NCI-H748 (cell line): Measurements from ENCODE around the gene GPS1.

Experiments used
- DNase-seq: peaks from one replicate; lab custom pipeline; 2025; ENCODE audit not compliant: unreplicated experiment; lab: John Stamatoyannopoulos, UW

Gene GPS1

DNA sequence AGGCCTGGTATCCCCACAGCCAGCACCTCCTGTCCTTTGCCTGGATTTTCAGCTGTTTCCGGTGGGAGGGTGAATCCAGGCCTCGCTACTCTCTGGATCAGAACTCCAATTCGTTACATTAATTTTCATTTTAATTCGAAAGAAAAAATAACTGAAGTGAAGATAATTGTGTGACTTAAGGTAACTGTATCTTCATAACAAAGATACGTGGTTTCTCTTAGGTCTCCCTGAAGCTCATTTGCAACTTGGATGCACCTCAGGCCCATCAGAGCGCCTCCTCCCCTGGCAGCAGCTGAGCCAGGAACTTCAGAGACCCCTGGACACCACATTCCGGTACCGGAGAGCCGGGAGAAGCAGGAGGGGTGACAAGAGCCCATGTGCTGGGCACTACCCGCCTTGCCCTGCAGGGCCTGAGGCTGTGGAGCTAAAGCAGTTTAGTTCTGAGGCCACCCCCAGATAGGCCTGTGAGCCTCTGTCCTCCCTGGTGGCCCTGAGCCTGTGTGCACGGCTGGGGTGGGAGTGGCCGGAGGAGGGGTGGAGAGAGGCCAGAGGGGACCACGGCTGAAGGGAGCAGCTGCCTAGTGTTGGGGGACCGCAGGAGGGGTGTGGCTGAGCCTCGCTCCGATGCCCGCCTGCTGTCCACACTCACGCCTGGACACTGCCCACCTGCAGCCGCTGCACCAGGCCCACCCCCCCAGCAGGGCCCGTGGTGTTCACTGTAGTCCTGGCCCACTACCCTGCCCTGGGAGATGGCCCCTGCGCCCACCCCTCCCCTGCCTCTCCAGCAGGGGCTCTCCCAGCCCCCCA is 25.3 kb downstream of the GPS1 start:
- no peak for DNase-seq

DNA sequence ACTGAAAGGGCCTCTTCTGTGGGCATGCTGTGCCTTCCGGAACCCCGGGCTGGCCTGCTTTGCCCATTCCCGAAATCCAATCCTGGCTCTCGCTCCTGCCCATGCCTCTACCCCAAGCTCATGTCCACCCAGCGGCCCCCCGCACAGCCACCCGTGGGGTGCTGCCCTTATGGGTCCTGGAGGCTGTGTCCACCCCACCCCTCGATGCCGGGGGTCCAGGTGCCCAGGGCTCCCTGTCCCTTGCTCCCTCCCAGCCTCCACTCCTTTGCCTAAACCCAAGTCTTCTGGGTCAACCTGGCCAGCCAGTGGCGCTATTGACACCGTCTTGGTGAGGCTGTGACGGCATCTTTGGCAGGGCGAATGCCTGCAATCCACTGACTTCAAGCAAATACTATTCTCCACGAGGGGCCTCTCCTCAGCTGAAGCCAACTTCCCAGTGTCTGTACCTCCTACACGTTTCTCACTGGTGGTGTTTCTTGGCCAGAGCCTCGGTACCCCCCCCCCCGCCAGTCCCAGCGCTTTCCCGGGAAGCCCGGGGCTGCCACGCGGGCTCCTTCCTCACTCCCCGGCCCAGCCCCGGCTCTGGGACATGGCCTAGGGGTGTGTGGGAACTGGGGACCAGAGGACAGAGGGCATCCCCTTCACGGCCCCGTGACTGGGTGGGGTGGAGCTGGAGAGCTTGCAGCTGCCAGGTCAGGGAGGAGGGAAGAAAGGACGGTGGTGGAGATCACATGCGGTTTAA is 26.1 kb downstream of the GPS1 start:
- no peak for DNase-seq

DNA sequence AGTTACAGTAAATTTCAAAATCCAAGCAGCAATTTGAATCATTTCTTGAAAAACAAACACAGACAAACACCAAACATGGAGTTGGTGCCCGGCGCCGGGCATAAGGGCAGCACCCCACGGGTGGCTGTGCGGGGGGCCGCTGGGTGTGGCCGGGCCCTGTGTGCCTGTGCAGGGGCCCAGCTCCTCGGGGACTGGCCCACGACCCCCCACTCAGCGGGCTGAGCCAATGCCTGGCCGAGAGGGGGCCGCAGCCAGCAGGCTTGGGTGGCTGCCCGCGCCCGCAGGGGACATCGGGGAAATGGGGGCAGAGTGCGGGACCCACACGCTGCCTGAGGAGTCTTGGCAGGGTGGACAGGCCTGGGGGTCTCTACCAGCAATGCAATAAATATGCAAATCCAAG is 26.7 kb downstream of the GPS1 start:
- no peak for DNase-seq

DNA sequence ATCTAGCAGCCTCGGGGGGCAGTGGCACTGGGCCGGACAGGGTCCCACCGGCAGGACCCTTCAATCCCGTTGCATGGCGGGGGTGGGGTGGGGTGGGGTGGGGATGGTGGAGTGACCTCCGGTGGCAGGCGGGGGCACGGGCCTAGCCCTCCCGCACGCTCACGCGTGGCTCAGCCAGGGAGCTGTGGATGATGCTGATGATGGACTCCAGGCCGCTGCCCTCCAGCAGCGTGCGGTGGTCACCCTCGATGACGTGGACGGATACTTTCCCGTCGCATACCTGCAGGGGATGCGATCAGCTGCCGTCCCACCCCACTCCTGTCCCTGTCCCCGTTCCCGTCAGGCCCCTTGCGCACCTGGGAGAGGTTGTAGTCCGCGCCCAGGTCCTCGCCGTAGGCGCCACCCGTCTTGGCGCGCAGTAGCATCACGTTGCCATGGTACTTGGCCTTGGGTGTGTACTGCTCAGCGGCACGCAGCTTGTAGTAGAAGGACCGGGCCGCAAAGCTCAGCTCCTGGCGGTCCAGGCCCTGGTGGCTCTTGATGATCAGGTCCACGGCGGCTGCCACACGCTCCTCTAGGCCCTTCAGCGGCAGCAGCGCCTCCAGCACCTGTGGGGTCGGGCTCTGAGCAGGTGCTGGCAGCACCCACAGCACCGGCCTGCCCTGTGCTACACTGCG is 27.4 kb downstream of the GPS1 start:
- DNase-seq: no peak

DNA sequence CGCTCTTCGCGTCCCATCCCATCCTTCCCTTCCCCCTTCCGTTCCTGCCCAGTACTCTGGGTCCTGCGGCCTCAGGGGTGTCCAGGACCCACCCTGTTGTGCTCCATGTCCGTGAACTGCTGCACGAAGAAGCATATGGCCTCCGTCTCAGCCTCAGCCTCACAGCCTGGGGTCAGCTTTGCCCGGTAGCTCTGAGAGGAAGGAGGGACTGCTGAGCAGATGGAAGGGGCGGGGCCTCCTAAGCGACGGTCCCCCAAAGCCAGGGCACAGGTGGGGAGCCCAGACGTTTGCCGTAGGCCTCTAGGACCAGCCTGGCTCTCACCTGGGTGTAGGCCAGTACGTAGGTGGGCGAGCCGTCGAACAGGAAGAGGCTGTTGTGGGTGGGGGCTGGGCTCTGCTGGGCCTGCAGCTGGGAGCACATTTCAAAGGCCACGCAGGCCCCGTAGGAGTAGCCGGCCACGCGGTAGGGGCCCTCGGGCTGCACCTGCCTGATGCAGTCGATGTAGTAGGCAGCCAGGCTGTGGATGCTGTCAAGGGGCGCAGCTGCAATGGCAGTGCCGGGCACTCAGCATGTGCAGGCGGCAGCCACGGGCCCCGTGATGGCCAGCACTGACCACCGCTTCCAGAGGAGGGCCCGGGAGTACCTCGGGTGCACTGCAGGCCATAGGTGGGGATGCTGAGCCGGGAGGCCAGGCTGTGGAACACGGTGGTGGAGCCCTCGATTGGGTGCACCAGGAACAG is 28.5 kb downstream of the GPS1 start:
- no peak for DNase-seq

DNA sequence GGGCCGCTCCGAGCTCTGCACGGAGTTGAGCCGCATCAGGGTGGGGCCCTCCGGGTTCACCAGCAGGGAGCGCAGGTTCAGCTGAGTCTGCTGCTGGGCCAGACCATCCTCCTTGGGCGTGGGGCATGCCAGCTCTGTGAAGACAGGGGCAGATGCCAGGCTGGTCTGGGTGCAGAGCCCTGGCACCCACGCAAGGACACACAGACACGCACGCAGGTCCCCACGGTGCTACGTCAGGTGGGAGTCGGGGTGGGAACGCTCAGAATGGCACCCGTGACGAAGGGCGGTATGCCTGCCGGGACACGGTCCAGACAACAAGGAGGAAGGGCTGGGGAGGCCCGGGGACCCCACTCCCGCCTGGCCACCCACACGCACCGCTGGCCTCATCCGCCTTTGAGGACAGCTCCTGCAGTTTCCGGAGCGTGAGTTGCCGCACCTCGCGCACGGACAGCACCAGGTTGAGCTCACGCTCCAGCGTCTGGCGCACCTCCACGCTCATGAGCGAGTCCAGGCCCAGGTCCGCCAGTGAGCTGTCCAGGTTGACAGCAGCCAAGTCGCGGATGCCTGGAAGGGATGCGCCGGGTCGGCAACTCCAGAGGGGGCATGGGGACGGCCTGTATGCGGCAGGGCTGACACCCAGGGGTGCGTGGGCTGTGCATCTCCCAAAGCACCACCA is 29.2 kb downstream of the GPS1 start:
- DNase-seq: no peak

DNA sequence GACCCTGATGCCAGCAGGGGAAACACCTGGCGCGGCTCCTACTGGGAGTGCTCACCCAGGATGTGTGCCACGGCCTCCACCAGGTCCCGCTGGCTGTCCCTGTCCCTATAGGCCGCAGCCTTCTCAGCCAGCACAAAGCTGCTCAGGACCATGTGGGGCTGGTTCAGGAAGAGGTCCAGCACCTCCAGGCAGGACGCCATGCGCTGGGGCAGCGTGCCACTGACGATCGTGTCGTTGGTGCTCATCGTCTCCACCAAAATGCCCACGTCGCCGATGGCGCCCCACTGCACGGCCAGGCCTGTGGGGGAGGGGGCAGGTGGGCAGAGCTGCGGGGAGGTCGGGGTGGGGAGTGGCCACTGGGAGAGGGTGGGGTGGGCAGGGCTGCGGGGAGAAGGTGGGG is 29.8 kb downstream of the GPS1 start:
- no peak for DNase-seq

DNA sequence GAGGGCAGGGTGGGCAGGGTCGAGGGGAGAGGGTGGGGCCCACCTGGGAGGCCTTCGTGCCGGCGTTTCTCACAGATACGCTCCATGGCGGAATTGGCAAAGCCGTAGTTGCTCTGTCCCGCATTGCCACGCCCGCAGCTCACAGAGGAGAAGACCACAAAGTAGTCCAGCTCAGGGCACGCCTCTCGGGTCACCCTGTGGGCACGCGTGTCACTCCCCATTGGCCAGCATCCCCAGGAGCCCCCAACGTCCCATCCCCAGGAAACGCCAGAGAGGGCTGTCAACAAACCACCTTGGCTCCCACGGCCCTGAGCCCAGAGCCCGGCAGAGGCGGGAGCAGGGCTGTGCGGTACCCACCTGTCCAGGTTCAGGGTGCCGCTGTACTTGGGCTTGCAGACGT is 30.3 kb downstream of the GPS1 start:
- DNase-seq: no peak

DNA sequence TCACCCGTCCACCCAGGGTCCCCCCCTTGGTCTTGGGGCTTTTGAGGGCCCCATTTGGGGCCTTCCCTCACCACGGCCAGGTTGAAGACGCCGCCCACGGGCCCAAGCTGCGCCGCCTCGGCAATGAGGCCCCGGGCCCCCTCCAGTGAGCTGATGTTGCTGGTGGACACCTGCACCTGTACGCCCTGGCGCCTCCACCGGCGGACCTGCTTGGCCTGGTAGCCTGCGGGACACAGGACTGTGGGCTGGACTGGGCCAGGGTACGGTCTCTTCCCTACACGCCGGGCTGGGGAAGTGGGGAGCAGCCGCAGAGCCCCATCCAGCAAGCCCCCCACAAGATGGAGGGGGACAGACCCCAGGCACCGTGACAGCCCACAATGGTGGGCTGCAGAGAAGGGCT is 30.8 kb downstream of the GPS1 start:
- no peak for DNase-seq

DNA sequence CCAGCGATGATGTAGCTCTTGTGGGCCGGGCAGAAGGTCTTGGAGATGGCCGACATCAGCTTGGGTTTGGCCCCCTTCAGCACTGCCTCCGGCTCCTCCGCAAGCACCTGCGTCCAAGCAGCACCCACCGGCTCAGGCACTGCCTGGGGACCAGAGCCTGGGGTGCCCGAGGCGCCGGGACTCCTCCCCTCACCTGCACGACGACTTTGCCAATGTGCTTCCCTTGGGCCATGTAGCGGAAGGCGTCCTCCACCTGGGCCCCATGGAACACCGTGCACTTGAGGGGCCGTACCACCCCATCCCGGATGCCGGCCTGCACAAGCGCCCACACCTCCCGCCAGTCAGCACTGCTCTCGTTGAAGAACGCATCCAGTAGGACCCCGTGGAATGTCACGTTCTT is 31.3 kb downstream of the GPS1 start:
- no peak for DNase-seq

DNA sequence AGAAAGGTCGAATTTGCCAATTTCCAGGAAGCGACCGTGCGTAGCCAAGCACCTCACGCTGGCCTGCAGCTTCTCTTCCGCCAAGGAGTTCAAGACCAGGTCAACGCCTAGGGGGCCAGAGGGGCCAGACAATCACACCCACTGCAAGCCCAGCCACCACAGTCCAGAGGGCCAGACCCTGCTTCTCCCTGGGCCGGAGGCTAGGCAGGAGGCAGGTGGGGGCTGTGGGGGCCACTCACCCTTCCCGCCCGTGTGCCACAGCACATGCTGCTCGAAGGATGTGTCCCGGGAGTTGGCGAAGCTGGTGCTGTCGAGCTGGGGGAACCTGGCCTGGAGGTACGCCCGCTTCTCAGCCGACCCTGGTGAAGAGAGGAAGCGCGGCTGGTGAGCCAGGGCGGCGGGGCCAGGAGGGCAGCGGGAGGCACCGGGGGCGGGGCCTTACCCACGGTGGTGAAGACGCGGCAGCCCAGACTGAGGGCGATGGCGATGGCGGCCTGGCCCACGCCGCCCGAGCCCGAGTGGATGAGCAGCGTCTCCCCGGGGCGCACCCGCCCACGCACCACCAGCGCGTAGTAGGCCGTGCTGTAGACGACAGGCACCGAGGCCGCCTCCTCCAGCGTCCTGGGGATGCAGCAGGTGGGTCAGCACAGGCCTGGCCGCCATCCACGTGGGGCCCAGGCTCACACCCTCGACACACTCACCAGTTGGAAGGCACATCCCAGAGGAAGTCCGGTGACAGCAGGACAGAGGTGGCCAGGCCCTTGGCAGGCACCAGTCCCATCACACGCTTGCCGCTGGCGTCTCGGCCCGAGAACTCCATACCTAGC is 32.0 kb downstream of the GPS1 start:
- no peak for DNase-seq

DNA sequence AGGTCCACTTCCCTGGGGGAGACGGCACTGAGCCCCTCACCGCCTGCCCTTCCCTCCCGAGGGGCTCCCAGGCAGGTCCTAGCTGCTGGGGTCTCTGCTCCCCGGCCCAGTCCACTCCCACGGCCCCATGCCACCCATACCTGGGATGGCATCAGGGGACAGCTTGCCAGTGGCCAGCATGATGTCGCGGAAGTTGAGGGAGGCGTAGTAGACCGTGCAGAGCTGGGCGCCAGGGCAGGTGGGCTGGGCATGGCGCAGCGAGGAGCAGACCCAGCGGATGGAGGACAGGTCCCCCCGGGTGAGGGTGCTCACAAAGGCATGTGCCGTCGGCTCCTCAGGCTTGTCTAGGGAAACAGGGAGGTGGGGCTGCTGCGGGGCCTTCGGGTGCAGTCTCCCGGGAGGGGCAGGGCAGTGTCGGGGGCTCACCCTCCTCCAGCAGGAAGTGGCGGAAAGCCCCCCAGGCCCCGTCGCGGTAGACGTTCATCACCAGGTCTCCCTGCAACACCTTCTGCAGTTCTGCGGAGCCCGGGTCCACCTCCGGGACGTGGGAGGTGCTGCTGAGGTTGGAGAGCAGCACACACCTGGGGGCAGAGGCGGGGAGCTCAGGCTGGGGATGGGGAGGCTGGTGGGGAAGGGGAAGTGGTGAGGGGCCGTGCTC is 32.8 kb downstream of the GPS1 start:
- no peak for DNase-seq

DNA sequence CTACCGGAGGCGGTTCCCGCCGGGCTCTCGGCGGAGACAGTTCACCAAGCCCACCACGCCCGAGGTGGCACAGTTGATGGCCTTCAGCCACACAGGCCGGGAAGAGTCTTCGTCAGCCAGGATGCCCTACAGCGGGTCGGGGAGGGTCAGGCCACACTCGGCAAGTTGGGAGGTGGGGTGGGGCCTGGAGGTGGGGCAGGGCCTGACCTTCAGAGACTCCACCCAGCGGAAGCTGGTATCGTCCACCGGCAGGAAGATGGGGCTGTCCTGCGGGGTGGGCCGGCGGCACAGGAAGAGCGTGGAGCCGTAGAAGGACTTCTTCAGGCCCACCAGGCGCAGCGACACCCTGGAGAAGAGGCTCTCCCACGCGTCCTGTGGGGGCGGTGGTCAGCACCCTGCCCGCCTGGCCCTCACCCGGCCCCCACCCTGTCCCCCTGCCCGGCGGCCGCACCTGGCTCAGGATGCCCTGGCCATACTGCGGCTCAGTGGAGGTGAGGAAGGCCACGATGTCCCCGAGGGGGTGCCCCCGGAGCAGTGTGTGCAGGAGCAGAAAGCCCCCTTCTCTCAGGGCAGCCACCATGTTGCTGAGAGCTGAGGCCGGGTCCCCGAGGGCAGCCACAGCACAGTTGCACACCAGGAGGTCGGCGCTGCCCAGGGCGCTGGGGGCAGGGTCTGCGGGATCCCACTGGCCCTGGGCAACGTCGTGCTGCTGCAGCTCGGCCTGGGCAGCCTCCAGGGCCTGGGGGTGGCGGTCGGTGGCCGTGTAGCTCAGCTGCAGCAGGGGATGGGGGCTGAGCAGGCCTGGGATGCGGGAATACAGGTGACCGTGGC is 33.5 kb downstream of the GPS1 start:
- DNase-seq: no peak

DNA sequence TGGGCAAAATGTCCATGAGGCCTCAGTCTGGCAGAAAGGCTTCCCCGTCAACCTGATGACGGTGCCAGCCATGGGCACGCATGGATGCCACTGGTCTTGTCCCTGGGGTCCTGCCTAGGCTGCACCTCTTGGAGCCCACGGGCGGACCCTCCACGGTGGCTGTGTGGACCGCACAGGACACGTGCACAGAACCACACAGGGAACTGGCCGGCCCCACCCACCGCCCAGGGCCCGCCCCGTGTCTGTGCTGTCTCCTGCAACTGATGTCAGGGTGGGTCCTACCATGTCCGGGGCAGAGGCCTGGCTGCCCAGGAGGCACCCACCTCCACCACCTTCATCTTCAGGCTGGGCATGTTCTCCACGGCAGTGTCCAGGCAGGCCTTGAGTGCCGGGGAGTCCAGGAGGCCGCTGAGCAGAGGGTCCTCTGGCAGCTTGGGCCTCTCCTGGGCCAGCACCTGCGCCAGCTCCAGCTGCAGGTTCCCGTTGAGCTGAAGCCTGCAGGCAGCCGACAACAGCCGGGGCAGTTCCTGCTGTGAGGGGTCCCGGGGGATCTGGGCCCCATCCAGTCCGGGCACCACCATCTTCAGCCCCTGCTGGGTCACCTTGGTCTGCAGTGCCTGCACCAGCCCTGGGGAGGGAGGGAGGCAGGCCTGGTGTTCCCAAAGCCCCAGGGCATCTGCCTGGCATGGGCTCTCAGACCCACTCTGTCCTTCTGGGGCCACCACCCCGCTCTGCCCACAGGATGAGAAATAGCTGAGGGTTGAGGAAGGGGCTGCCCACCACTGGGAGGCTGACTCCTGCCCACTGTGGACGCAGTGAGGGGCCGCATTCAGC is 34.5 kb downstream of the GPS1 start:
- DNase-seq: no peak

DNA sequence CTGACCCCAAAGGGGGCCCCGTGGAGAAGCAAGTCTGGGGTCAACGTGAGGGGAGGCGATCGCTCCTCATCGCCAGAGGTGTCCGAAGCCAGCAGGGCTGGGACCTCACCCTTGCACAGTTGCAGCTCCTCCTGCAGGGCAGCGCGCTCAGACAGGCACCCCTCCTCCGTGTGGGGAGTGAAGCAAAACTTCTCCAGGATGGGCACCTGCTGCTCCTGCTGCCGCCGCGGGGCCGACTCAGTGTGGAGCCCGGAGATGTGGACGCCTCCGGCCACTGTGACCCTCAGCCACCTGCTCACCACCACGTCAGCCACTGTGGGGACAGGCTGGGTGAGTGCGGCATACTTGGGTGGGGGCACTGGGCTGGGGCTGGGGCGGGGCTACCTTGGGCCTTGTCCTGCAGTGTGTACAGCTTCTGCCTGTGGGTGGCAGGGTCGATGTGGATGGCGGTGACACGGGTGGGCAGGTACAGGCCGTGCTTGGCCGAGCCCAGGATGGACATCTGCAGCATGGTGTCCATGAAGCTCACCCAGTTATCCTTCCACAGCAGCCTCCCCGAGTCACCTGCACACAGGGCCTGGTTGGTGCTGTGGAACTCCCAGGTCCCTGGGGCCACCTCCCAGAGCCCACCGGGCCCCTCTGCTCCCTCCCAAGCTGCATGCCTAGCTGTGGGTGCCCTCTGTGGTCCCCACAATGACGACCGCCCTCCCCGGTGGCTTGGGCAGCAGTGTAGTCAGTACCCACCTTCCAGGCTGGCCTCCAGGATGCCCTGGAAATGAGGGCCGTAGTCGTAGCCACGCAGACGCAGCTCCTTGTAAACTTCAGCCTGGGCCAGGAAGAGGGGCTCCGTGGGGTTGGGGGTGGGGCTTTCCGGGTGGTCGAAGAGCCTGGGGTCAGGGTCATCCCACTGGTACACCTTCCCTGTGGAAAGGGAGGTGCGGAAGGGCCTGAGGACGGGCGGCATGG is 35.5 kb downstream of the GPS1 start:
- no peak for DNase-seq
